GM19351 (cell line): Measurements from ENCODE around the gene RNF130.

Experiments used
- ATAC-seq: cut with Tn5 transposase; IDR thresholded peaks from one replicate; pipeline ENCODE4 v1.9.1; 2021; ENCODE audit warnings: mild to moderate bottlenecking, moderate library complexity; ENCODE audit not compliant: unreplicated experiment

The RNF130 gene

GRCh38 chr5:180060192-180060591, 11.4 kb downstream of the RNF130 start:
- no peak for ATAC-seq

GRCh38 chr5:180059326-180059725, 12.2 kb downstream of the RNF130 start:
- no peak for ATAC-seq

DNA sequence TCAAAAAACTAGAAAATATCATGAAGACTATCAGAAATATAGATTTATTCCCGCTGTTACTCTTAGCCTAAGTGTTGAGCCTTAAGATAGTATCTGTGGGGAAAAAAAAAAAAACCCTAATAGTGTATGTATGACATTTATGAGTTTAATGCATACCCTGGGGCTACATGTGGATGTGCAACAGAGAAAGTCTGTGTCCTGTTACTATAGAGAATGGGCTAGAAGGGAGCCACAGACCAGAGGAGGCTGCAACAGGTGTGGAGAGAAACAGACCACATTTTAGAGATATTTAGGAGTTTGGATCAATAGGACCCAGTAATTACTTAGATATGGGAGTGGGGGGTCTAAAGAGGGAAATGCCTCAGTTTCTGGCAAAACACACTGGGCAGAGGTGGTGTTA, 15.4 kb downstream of the RNF130 start:
- no peak for ATAC-seq

- no peak for ATAC-seq
Observed at GRCh38 chr5:180054226-180054625, 17.3 kb downstream of the RNF130 start.

- no peak for ATAC-seq
Observed at GRCh38 chr5:180053061-180053602, 18.4 kb downstream of the RNF130 start.

- ATAC-seq: no peak
Observed at GRCh38 chr5:180052211-180052818, 19.2 kb downstream of the RNF130 start.

DNA sequence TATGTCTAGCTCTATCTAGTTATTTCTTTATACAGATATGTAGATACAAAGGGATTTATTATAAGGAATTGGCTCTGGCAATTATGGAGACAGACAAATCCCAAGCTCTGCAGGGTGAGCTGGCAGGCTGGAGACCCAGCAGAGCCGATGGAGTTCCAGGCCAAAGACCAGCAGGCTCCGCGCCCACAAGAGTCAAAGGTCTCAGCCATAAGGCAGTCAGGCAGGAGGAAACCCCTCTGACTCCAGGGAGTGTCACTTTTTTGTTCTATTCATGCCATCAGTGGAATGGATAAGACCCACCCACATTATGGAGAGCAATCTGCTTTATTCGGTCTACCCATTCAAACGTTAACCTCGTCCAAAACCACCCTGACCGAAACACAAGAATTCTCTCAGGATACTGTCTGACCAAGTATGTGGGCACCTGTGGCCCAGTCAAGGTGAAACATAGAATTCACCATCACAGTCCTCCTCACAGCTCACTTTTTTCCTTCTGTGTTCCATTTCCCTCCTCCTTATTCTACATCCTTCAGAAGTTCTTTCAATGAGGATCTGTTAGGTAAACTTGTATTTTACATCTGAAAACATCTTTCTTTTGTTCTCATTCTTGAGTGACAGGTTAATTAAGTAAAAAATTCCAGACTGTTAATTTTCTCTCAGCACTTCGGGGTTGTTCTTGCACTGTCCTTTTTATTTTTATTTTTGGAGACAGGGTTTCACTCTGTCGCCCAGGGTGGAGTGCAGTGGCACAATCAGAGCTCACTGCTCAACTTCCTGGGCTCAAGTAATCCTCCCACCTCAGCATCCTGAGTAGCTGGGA, 21.2 kb downstream of the RNF130 start:
- no peak for ATAC-seq

GRCh38 chr5:180049185-180049548, 22.4 kb downstream of the RNF130 start:
- ATAC-seq: no peak

- no peak for ATAC-seq
Observed at GRCh38 chr5:180047667-180048066, 23.9 kb downstream of the RNF130 start.

DNA sequence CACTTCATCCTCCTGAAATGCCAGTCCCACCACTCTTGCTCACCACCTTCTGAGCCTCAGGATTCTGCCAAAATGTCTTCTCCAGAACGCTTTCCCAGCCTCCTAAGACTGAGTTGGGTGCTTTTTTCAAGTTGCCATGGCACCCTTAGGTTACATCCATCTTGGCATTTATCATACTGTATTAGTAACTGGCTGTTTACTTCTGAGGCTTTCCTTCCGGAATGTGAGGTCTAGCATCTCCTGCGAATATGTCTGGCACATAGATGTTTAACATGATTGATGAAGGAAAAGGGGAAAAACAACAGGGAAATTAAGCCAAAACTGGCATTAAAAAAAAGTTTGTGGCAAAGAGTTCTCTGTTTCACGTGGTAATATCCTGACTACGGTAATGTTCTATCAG, 24.9 kb downstream of the RNF130 start:
- no peak for ATAC-seq

DNA sequence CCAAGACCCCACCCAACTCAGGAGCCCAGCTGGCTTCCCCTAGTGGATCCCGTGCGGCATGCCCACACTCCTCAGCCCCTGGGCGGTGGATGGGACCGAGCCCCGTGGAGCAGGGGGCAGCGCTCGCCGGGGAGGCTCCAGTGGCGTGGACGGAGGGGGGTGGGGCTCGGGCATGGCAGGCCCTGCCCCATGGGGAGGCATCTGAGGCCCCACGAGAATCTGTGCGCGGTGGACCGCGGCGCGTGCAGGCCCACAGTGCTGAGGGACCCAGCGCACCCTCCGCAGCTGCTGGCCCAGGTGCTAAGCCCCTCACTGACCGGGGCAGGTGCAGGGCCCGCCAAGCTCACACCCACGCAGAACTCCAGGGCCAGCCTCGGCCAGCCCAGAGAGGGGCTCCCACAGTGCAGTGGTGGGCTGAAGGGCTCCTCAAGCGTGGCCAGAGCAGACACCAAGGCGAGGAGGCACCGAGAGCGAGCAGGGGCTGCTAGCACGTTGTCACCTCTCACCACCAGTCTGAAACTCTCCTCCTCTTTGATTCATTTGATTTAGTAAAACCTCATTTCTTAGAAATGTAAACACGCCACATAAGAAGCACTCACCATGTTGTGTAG, 25.6 kb downstream of the RNF130 start:
- ATAC-seq: no peak

GRCh38 chr5:180043377-180043776, 28.2 kb downstream of the RNF130 start:
- no peak for ATAC-seq

DNA sequence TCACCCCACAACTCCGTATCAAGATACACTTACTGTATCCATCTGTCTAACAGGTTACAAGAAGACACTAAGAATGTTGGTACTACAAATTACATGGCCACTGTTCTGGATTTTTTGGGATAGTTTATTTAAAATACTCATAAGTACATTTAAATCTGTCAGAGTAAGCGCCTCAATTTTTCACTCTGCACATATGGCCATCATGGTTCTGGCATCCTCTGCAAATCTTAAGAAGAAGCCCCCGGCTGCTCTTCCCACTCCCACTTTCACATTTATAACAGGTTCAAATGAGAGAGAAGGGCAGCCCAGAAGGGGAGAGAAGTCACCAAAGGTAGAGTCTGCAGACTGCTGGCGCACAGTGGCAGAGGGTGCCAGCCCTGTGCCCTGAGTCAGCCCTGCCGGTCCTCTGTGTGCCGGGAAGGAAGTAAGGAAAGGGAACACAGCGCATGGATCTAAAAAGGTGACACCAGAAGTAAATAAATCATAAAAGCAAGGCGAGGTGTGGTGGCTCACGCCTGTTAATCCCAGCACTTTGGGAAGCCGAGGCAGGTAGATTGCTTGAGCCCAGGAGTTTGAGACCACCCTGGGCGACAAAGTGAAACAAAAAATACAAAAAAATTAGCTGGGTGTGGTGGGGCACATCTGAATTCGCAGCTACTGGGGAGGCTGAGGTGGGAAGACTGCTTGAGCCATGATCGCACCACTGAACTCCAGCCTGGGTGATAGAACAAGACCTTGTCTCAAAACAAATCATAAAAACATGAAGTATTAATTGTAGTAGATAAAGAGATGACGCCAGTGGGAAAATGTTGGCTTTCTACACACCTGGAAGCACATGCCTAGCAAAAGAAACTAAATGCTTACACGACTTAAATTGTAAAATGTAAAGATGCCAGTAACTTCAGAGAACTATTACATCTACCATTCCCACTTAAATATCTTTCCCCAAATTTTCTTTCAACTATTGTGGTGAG, 30.0 kb downstream of the RNF130 start:
- no peak for ATAC-seq

DNA sequence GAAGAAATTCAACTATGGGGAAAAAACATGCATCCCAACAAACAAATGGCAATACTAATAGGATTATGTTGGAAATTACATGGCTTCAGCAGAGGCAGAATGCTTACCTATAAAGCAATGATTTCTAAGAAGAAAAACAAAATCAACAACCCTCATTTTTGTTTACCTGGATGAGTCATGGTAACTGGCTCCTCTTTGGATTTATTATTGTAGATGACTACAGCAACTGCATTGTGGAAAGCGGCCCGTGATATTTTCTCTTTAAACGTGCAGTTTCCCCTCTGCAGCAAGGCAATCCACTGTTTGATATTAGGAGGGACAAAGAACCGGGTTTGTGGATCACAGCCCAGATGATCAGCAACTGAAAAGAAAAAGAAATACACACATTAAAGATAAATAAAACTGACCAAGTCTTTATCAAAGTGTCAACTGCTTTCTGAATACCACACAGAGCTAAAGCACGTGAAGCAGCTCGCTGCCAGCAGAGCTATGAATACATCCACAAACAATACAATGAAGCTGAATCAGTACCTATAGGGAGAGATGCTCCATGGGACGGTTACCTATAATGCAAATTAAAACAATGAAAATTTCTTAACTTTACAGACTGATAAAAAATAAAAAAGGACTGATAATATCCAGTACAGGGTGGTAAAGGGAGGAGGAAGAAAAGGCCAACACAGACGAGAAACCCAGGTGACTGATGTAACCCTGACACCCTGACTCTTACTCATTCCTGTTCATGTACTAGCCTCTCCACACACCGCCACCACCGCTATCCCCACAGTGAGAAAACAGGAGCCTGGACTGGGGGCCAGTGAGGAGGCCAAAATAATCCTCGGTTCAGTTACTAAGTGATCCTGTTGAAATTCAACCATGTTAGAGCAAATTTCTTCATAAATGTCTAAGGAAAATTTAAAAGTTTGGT, 31.0 kb downstream of the RNF130 start:
- no peak for ATAC-seq

DNA sequence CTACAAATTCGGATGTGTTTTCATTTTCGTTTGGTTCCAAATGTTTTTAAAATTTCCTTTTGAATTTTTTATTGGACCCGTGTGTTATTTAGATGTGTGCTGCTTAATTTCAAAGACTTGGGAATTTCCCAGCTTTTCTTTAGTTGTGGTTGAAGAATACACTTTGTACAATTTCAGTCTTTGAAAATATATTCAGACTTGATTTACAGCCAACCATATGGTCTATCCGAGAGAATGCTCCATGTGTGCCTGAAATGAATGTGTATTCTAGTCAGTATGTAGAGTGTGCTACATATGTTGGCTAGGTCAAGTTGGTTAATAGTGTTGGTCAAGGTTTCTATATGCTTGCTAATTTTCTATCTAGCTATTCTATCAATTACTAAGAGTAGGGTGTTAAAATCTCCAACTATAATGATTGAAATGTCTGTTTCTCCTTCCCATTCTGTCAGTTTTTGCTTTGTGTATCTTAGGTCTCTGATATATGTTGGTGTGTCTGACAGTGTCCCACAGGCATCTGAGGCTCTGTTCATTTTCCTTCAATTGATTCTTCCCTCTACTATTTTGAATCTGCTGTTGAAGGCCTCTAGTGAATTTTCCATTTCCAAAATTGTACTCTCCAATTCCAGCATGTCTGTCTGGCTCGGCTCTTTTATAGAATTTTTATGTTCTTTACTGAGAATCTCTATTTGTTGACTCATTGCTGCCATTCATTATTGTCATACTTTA, 36.2 kb downstream of the RNF130 start:
- no peak for ATAC-seq

DNA sequence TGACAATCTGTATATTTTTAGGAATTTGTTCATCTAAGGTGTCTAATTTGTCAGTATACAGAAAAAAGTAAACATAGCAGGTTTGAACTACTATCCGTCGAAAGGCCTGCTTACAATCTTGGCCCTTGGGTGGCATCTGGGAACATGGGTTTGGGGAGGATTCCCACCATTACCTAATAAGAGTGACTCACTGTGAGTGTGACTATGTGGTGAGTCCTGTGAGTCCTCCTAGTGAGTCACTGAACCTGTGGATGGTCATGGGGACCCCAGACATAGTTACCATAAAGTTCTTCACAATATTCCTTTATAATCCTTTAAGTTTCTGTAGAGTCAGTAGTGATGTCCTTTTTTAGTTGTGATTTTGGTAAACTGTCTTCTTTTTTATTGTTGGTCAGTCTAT, 37.0 kb downstream of the RNF130 start:
- ATAC-seq: no peak

DNA sequence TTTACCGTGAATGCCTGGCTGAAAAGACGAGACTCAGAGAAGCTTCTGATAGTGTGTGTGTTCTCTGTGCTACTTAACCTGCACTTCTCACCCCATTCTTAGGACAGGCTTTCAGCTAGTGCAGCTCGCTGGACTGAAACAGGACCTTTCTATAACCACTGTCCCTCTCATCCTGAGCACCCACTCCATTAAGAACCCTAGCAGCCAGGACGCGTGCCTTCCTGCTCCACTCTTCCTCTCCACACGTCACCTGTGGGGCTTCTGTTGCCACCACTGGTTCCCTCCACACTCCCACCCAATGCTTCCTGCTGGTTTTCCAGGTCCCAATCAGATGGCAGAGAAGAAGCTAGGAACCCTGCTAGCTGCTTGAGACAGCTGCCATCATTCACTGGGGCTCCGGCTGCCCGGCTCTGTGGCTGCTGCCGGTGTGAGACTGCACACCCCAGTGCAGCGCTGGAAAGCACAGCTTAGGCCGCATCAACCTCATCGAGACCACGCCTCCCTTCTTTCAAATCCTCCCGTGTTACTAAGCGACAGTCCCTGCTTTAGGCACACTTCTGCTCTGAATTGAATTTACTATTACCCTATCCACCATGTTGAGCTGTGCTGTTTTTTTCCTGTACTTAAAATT, 44.0 kb downstream of the RNF130 start:
- no peak for ATAC-seq

DNA sequence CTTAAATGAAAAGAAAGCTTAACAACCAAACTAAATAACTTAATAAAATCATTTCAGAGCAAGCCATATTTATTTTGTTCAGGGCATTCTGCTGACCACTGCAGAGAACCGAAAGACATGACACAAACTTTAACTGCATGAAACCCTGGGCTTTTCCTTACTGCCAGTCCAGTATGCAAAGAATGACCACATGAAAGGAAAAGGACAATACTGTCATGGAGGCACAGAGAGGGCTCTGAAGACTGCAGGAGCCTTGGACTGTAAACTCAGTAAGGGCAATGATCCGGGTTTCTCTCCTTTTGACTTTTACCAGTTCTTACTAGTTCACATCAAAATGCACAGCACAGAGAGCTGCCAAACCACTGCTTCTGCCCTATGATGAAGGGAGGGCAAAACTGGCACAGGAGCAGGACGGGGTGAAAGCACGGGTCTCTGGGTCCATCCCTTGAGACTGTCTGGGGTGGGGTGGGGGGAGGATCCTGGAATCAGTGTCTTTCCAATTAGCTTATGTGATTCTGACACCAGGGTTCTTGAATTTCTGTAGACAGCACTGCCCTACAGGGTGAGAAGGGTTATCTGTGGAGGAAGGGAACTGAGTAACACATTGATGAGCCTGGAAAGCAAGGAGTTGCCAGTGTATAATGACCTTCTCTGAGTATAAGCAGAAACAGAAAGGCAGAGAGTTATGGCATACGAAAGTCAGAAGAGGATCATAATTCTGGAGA, 44.7 kb downstream of the RNF130 start:
- ATAC-seq: no peak
